ENCODE data around the gene NEK6.

GRCh38 chr9:124334568-124335319, 77.0 kb downstream of the NEK6 start:
- TF ChIP-seq YY1 (IDR thresholded peaks at IDR 0.05; ENCODE audit: insufficient read depth, insufficient read length) (no peak), ZNF274 (IDR thresholded peaks at IDR 0.05; ENCODE audit: low read depth, low read length) (no peak)

All from NT2/D1 (cell line).